Measurements from ENCODE around the gene POLR3C. TPM values are rescaled to one million over a fixed set of nuclear protein-coding genes. Genes with fewer than 3 reads are reported as not detected.
"Not testable (repeated sequence)": the region's sequence is repeated elsewhere in the genome, so short reads cannot be mapped to it uniquely, and the experiment has no call there.

The POLR3C gene
- total and polyA plus RNA-seq, 2 donors (not counting 1 experiment from before 2014, with no cell fraction given) = 36.5 to 49.3 TPM

GRCh38 chr1:145812977-145813810, 10.8 kb upstream of the POLR3C start:
- H3K36me3 ChIP-seq (replicated peaks in 1 of 2; ENCODE audit: control extremely low read depth in 1 of 2, control insufficient read depth in 1 of 2, extremely low read depth in 1 of 2, insufficient read depth in 2 of 2, low read length in 1 of 2); H3K27ac Mint-ChIP-seq; H3K27ac ChIP-seq (ENCODE audit: low read length in 2 of 2); H3K9ac ChIP-seq (ENCODE audit: low read length); CTCF ChIA-PET; H2AFZ ChIP-seq (ENCODE audit: insufficient read depth, low read depth, low read length, poor library complexity, severe bottlenecking); H3K4me3 ChIP-seq (ENCODE audit: control extremely low read depth in 1 of 5, extremely low read depth in 1 of 5, insufficient read depth in 1 of 5, low read depth in 2 of 5, low read length in 4 of 5); H3K9me3 Mint-ChIP-seq (ENCODE audit: insufficient read depth); POLR2A ChIA-PET; H3K79me2 ChIP-seq (ENCODE audit: control insufficient read depth, insufficient read depth, low read length); ATAC-seq (ENCODE audit: low read depth); H3K4me1 Mint-ChIP-seq; H3K9me3 ChIP-seq (ENCODE audit: control extremely low read depth in 1 of 3, control insufficient read depth in 2 of 3, insufficient read depth in 1 of 3, low read length in 2 of 3); H3K4me3 Mint-ChIP-seq; H3K27me3 Mint-ChIP-seq; H3K27me3 ChIP-seq (replicated peaks in 1 of 4; ENCODE audit: control extremely low read depth in 1 of 4, control insufficient read depth in 3 of 4, insufficient read depth in 4 of 4, low read length in 3 of 4); H3K4me2 ChIP-seq (replicated peaks; ENCODE audit: low read depth, low read length, poor library complexity, severe bottlenecking); DNase-seq; H3K4me1 ChIP-seq (ENCODE audit: control insufficient read depth in 2 of 2, insufficient read depth in 2 of 2, low read length in 2 of 2); H4K20me1 ChIP-seq (ENCODE audit: control insufficient read depth, insufficient read depth, low read length, poor library complexity, severe bottlenecking); intact Hi-C loops (cut with micrococcal nuclease): not testable (repeated sequence)
- no CpG with 5 or more reads among the region's 6 CpGs for WGBS (ENCODE audit: insufficient coverage)

GRCh38 chr1:145818095-145818494, 5.9 kb upstream of the POLR3C start:
- H4K20me1 ChIP-seq (ENCODE audit: control insufficient read depth, insufficient read depth, low read length, poor library complexity, severe bottlenecking); H3K27ac ChIP-seq (ENCODE audit: low read length in 2 of 2); intact Hi-C loops (cut with micrococcal nuclease); H3K9me3 ChIP-seq (ENCODE audit: control extremely low read depth in 1 of 3, control insufficient read depth in 2 of 3, insufficient read depth in 1 of 3, low read length in 2 of 3); H3K27me3 Mint-ChIP-seq; H3K79me2 ChIP-seq (ENCODE audit: control insufficient read depth, insufficient read depth, low read length); H3K4me1 ChIP-seq (ENCODE audit: control insufficient read depth in 2 of 2, insufficient read depth in 2 of 2, low read length in 2 of 2); H3K27ac Mint-ChIP-seq; H3K4me1 Mint-ChIP-seq; ATAC-seq (ENCODE audit: low read depth); H3K9ac ChIP-seq (ENCODE audit: low read length); H3K9me3 Mint-ChIP-seq (ENCODE audit: insufficient read depth); H3K4me3 Mint-ChIP-seq; H3K4me3 ChIP-seq (ENCODE audit: control extremely low read depth in 1 of 5, extremely low read depth in 1 of 5, insufficient read depth in 1 of 5, low read depth in 2 of 5, low read length in 4 of 5); H3K36me3 ChIP-seq (replicated peaks in 1 of 2; ENCODE audit: control extremely low read depth in 1 of 2, control insufficient read depth in 1 of 2, extremely low read depth in 1 of 2, insufficient read depth in 2 of 2, low read length in 1 of 2); H3K4me2 ChIP-seq (replicated peaks; ENCODE audit: low read depth, low read length, poor library complexity, severe bottlenecking); CTCF ChIA-PET; H2AFZ ChIP-seq (ENCODE audit: insufficient read depth, low read depth, low read length, poor library complexity, severe bottlenecking); DNase-seq; POLR2A ChIA-PET; H3K27me3 ChIP-seq (replicated peaks in 1 of 4; ENCODE audit: control extremely low read depth in 1 of 4, control insufficient read depth in 3 of 4, insufficient read depth in 4 of 4, low read length in 3 of 4): not testable (repeated sequence)
- WGBS (ENCODE audit: insufficient coverage) = no CpG with 5 or more reads among the region's 6 CpGs

GRCh38 chr1:145822779-145823331, 1.1 kb upstream of the POLR3C start:
- H3K27me3 Mint-ChIP-seq; H3K4me2 ChIP-seq (replicated peaks; ENCODE audit: low read depth, low read length, poor library complexity, severe bottlenecking); DNase-seq; H3K27ac ChIP-seq (ENCODE audit: low read length in 2 of 2); H3K27ac Mint-ChIP-seq; intact Hi-C loops (cut with micrococcal nuclease); H2AFZ ChIP-seq (ENCODE audit: insufficient read depth, low read depth, low read length, poor library complexity, severe bottlenecking); H3K9me3 Mint-ChIP-seq (ENCODE audit: insufficient read depth); H3K4me3 ChIP-seq (ENCODE audit: control extremely low read depth in 1 of 5, extremely low read depth in 1 of 5, insufficient read depth in 1 of 5, low read depth in 2 of 5, low read length in 4 of 5); H3K4me3 Mint-ChIP-seq; ATAC-seq (ENCODE audit: low read depth); POLR2A ChIA-PET; H3K27me3 ChIP-seq (replicated peaks in 1 of 4; ENCODE audit: control extremely low read depth in 1 of 4, control insufficient read depth in 3 of 4, insufficient read depth in 4 of 4, low read length in 3 of 4); H3K9ac ChIP-seq (ENCODE audit: low read length); H3K9me3 ChIP-seq (ENCODE audit: control extremely low read depth in 1 of 3, control insufficient read depth in 2 of 3, insufficient read depth in 1 of 3, low read length in 2 of 3); CTCF ChIA-PET; H4K20me1 ChIP-seq (ENCODE audit: control insufficient read depth, insufficient read depth, low read length, poor library complexity, severe bottlenecking): not testable (repeated sequence)
- no CpG with 5 or more reads among the region's 16 CpGs for WGBS (ENCODE audit: insufficient coverage)
- peaks cover 11 to 18% of the 10 kb centered on the region in 2 experiments for H3K36me3 ChIP-seq (replicated peaks in 1 of 2; ENCODE audit: control extremely low read depth in 1 of 2, control insufficient read depth in 1 of 2, extremely low read depth in 1 of 2, insufficient read depth in 2 of 2, low read length in 1 of 2)
- H3K4me1 ChIP-seq (ENCODE audit: control insufficient read depth in 2 of 2, insufficient read depth in 2 of 2, low read length in 2 of 2) = peaks cover 9 to 12% of the 10 kb centered on the region in 2 donors
- peaks cover 35% of the 10 kb centered on the region for H3K79me2 ChIP-seq (ENCODE audit: control insufficient read depth, insufficient read depth, low read length)
- H3K4me1 Mint-ChIP-seq = peaks cover 23% of the 10 kb centered on the region

All from B cell (primary cell).